ENCODE results near the gene TIMP3.

The TIMP3 gene

GRCh38 chr22:32842486-32842885, 41.0 kb downstream of the TIMP3 start (continued):
- no peak for TF ChIP-seq ZNF140 (tag by site-specific recombination; IDR thresholded peaks at IDR 0.05)
- 0 out of 2 replicates have a peak, but pooled peaks have one; percentile 17 for TF ChIP-seq PRDM6 (tag by site-specific recombination; IDR thresholded peaks at IDR 0.05)
- no peak for TF ChIP-seq ZNF174 (tag by site-specific recombination; IDR thresholded peaks at IDR 0.05)
- TF ChIP-seq ZNF704 (tag by site-specific recombination; IDR thresholded peaks at IDR 0.05): no peak
- TF ChIP-seq HOXC10 (CRISPR knock-in tag; IDR thresholded peaks at IDR 0.05): no peak
- no peak for TF ChIP-seq PRDM1 (tag by site-specific recombination; IDR thresholded peaks at IDR 0.05)
- no peak for TF ChIP-seq ZNF19 (tag by site-specific recombination; IDR thresholded peaks at IDR 0.05; ENCODE audit: low read depth)
- TF ChIP-seq KLF17 (tag by site-specific recombination; IDR thresholded peaks at IDR 0.05): no peak
- TF ChIP-seq INSM2 (tag by site-specific recombination; IDR thresholded peaks at IDR 0.05): no peak
- no peak for TF ChIP-seq ZNF214 (tag by site-specific recombination; IDR thresholded peaks at IDR 0.05; ENCODE audit: borderline replicate concordance)
- no peak for TF ChIP-seq ZNF777 (tag by site-specific recombination; IDR thresholded peaks at IDR 0.05; ENCODE audit: borderline replicate concordance)
- TF ChIP-seq KLF8 (tag by site-specific recombination; IDR thresholded peaks at IDR 0.05): no peak
- TF ChIP-seq ZNF138 (tag by site-specific recombination; IDR thresholded peaks at IDR 0.05; ENCODE audit: borderline replicate concordance): no peak
- no peak for TF ChIP-seq AEBP2 (tag by site-specific recombination; IDR thresholded peaks at IDR 0.05; ENCODE audit: borderline replicate concordance)
- no peak for TF ChIP-seq ZNF596 (tag by site-specific recombination; IDR thresholded peaks at IDR 0.05)
- no peak for TF ChIP-seq ZBTB8A (tag by site-specific recombination; IDR thresholded peaks at IDR 0.05)
- 0 out of 2 replicates have a peak, but pooled peaks have one; percentile 19 for TF ChIP-seq ZEB2 (tag by site-specific recombination; IDR thresholded peaks at IDR 0.05)
- no peak for TF ChIP-seq ZBTB26 (tag by site-specific recombination; optimal IDR thresholded peaks at IDR 0.05)
- no peak for TF ChIP-seq ZNF341 (tag by site-specific recombination; IDR thresholded peaks at IDR 0.05; ENCODE audit: low read depth)
- no peak for TF ChIP-seq CTCF (tag by site-specific recombination; IDR thresholded peaks at IDR 0.05)
- no peak for TF ChIP-seq ZNF280C (tag by site-specific recombination; IDR thresholded peaks at IDR 0.05)
- no peak for TF ChIP-seq ZNF530 (tag by site-specific recombination; IDR thresholded peaks at IDR 0.05; ENCODE audit: low read depth)
- no peak for TF ChIP-seq ZNF37A (tag by site-specific recombination; IDR thresholded peaks at IDR 0.05)
- no peak for TF ChIP-seq ZNF768 (tag by site-specific recombination; IDR thresholded peaks at IDR 0.05)
- no peak for TF ChIP-seq ZNF692 (tag by site-specific recombination; IDR thresholded peaks at IDR 0.05)
- TF ChIP-seq ZNF610 (tag by site-specific recombination; IDR thresholded peaks at IDR 0.05; ENCODE audit: borderline replicate concordance): no peak
- no peak for TF ChIP-seq ZFP69B (tag by site-specific recombination; IDR thresholded peaks at IDR 0.05)

All from HEK293 (cell line).